Stimulated activated CD4-positive, alpha-beta T cell treated with anti-CD3 and anti-CD28 coated beads, Interleukin-2, amount 100 ng/mL, for 4 hours (primary cell): ENCODE measurements around the gene ALKBH3.
A peak's percentile ranks its signal among the peaks of the same experiment; 100 is the strongest.

Experiments used
- DNase-seq: peaks from one replicate; pipeline ENCODE4 v3.0.0-alpha.2; 2020; ENCODE audit warnings: low read depth

Gene ALKBH3

DNA sequence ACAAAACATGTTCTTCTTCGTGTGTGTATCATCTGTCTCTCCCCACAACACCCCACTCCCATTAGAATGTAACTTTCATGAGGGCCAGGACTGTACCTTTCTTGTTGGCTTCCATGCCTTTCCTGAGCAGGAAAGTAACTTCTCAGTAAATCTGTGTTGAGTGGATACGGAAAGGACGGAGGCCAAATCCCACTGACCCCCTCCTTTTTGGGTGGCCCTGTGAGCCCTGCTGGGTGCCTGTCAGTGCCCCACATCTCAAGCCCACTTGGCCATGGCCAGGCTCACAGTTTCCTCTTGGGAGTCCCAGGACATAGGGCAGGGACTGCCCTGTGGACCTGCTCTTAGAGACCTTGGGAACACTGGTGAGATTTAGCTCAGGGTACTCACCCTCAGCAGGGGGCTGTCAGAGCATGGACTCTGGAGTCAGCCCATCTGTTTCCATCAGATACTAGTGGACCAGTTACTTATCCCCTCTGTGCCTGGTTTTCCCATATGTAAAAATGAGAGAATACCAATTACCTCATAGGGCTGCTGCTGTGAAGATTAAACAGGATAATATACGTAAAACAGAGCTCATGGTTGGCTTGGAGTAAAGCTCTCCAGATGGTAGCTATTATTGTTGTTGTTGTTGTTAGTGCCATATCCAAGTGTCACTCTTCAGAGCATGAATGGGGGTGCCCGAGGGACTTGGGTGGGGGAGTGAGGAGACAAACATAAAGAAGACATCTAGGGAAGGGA lies 60.8 kb downstream of the ALKBH3 start:
- no peak for DNase-seq

DNA sequence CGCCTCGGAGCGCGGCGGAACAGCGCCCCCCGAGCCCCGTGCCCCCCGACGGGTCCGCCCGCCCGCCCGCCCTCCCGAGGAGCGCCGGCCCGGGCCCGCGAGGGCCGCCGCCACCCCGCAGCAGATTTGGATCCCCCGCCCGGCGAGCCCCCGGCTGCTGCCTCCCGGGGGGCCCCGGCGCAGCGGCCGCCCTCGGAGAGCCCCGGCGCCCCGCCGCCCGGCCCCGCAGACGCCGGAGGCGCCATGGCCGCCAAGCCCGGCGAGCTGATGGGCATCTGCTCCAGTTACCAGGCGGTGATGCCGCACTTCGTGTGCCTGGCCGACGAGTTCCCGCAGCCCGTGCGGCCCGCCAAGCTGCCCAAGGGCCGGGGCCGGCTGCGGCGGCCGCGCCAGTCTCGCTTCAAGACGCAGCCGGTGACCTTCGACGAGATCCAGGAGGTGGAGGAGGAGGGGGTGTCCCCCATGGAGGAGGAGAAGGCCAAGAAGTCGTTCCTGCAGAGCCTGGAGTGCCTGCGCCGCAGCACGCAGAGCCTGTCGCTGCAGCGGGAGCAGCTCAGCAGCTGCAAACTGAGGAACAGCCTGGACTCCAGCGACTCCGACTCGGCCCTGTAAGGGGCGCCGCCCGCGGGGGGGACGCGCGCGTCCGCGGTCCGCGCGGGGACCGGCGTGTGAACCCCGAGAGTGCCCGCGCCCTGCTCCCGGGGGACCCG lies 62.2 kb downstream of the ALKBH3 start:
- no peak for DNase-seq

DNA sequence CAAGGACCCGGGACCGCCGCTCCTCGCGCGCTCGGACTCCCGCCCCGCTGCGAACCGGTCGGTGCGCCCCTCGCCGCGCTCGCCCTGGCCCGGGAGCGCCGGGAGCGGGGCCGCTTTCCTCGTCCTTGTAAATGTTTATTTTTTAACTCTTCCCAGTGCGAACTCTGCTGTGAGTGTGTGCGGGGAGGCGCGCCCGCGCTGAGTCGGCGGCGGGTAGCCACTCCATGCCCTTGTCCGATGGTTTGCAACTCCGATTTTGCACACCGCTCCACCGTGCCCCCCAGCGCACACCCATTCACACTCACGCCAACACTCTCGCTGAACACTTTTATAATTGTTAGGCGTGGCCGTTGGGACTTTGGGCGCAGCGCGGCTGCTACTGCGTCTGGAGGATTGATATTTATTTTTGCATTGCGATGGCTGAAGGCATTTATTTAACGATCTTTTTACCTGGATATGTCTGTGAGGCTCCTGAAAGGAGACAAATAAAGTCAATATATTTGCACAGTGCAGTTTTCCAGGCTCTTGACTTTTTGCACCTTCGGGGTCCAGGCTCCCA lies 62.8 kb downstream of the ALKBH3 start:
- DNase-seq, result no peak

DNA sequence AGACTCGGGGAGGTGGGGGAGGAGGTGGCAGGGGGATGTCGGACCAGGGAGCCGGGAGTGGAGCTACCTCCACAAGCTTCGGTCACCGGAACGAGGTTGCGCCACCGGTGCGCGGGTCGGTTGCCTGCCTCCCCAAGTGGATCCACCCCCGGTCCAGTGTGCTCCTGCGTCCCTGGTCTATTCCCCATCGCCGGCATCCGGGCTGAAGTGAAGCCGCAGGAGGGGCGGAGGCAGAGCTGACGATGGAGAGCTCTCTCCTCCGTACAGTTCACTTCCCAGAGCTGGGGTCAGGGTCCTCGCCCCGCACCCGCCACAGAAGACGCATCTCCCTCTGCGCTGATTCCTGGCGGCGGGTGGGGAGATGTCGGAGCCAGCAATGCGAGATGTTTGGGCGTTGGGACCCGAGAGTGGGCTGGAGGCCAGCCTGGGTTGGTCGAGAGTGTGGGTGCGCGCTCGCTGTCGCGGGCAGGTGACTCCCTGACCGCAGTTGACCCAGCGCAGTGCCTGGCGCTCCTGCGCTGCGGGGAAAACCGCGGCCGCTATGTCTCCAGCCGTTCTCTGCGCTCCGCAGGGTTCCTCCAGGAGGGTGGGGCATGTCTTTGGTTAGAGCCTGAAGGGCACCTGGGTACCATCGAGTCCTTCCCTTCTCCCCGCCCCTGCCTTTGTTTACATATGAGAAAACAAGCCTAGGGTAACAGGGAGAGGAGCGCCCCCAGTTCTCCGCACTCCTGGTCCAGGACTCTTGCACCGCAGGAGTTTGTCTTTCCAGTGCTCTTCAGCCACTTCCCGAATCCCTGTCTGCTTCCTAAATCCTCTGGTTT lies 63.5 kb downstream of the ALKBH3 start:
- DNase-seq, result no peak

DNA sequence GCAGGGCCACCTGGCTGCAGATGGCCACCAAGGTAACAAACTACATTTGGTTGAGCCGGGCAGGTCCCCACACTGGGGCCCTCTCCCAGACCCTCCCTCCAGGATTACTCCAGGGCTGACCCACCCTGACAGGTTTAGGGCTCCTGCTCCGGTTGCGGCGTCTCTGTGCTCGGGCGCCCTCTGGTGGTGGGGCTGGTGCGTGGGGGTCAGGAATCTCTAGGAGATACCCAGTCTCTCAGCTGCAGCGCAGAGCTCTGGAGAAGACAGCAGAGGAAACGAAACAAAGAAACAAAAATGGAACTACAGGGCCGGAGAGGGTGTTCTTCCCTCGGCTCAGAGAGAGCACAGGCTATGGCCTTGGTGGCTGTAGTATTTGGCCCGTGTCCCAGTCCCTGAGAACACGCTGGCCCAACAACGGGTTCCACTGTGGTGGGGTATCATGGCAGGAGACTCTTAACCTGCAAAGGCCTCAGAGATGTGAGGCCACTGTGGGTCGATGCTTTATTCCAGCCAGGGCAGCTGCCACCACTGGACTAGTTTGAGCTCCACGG lies 64.2 kb downstream of the ALKBH3 start:
- DNase-seq, result peak; percentile 44

DNA sequence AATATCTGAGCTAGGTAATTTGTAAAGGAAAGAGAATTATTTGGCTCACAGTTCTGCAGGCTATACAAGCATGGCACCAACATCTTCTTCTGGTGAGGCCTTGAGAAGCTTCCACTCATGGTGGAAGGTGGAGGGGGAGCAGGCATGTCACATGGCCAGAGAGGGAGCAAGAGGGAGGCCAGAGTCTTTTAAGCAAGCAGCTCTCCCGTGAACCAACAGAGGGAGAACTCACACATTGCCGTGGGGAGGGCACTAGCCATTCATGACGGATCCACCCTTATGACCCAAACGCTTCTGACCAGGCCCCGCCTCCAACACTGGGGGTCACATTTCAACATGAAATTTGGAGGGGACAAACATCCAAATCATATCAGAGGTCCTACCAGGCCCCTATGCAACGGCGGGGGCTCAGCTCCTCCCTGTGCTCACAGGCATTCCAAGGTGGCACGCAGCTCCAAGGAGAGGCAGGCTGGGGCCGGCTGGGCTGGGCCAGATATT lies 66.4 kb downstream of the ALKBH3 start:
- no peak for DNase-seq

DNA sequence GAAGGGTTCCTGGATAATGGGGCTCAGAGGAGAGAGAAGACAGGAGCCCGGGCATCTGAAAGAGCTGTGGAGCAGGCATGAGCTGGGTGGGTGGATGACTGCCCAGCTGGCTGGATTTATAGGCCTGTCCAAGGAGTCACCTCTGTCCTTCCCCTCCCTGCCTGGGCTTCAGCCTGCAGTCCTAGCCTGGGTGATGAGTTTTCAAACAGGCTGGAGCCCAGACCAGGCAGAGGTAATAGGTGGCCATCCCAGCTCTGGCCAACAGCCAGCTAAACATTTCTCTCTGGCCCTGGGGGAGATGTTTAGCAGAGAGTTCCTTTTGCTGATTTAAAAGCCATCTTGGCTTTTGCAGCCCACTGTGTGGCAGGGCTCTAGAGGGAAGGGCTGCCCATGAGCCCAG lies 67.2 kb downstream of the ALKBH3 start:
- DNase-seq, result no peak

DNA sequence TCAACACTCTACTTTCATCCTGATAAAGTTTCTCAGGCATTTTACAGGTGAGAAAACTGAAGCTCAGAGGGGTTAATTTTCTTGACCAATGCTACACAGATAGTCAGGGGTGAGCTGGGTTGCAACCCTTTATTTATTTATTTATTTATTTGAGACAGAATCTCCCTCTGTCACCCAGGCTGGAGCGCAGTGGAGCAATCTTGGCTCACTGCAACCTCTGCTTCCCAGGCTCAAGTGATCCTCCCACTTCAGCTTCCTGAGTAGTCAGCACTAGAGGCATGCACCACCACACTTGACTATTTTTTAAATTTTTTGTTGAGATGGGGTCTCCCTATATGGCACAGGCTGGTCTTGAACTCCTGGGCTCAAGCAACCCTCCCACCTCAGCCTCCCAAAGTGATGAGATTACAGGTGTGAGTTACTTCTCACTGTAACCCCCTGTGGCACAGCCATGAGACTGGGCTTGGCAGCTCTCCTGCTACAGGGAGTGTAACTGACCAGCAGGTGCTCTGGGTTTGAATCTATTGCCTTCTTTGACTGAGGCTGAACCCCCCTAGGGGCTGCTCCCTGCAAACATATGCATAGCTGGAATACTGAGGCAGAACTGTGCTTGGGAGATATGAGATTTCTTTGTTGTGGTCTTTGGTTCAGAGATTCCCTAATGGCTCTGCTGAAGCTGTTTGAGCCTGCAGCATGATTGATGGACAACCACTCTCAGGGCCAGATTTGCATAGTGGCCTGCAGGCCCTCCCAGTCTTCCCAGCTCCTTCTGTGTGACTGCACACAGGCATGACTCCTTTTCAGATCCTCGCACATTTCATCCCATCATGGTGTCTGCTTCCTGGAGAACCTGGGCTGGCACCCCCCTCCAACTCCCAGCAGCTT lies 68.0 kb downstream of the ALKBH3 start:
- DNase-seq, result no peak

DNA sequence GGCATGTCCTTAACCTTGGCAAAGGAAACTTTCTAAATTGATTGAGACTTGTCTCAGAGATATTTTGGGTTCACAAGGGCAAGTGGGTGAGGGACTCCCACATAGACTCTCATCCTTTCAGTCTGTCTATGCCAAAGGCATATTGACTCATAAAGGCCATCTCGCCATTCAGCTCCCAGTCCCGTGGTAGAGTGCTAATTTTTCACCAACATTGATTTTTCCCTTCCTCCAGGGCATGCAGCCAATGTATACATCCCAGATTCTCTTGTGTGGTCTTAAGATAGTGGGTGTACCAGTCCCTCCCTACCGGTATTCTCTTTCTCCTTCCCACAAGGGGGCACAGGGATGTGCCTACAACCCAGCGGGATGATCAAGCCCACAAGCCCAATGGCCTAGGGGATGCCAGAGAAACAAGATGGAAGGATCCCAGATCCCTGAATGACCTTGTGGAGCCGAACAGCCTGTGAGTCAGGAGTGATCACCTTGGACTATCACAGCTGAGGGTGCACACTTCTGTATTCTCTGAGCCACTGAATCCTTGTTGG lies 69.8 kb downstream of the ALKBH3 start:
- DNase-seq, result no peak

DNA sequence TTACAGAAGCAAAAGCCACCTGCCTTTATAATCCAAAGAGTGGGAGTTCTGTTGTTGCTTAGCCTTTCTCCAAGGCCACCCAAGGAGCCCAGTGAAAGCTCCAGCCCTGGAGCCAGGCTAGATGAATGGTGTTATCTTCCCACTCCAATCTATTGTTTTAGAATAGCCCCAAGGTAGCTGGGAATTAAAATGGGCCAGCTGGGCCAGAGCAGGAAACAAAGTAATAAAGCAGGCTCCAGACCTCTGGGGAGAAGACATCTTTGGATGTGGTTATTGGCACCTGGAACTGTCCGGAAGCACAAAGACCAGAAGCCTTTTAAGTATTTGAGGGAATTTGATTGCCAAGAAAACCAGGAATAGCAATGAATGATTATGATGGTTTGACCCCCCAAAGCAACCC lies 70.6 kb downstream of the ALKBH3 start:
- DNase-seq, result no peak

DNA sequence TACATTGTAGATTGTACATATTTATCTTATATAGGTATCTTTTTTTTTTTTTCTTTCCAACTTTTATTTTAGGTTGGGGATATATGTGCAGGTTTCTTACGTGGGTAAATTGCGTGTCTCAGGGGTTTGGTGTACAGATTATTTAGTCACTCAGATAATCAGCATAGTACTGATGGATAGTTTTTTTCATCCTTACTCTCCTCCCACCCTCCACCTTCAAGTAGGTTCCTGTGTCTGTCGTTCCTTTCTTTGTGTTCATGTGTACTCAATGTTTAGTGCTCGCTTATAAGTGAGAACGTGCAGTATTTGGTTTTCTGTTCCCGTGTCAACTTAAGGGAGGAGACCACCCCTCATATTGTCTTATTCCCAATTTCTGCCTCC lies 71.4 kb downstream of the ALKBH3 start:
- no peak for DNase-seq

DNA sequence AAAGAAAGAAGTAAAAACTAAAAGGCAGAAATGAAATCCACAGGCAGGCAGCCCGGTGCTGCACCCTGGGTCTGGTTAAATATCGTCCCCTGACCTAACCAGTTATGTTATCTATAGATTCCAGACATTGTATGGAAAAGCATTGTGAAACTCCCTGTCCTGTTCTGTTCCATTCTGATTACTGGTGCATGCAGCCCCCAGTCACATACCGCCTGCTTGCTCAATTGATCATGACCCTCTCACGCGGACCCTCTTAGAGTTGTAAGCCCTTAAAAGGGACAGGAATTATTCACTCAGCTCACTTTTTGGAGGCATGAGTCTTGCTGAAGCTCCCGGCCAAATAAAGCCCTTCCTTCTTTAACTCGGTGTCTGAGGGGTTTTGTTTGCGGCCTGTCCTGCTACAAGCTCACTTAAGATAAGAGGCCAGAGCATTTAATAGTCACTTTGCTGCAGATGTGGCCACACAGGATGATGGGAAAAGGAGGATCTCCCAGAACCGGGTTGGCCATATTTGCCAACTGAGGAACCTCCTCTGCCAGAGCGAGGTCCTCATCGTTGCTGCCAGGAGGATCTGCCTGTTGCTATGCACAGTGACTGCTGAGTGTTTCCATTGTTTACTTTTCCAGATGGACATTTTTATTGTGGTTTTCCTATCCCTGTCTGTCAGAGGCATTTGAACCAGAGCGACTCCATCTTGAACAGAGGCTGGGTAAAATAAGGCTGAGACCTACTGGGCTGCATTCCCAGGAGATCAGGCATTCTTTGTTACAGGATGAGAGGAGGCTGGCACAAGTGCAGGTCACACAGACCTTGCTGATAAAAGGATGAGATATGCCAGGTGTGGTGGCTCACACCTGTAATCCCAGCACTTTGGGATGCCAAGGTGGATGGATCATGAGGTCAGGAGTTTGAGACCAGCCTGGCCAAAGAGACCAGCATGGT lies 72.0 kb downstream of the ALKBH3 start:
- no peak for DNase-seq

DNA sequence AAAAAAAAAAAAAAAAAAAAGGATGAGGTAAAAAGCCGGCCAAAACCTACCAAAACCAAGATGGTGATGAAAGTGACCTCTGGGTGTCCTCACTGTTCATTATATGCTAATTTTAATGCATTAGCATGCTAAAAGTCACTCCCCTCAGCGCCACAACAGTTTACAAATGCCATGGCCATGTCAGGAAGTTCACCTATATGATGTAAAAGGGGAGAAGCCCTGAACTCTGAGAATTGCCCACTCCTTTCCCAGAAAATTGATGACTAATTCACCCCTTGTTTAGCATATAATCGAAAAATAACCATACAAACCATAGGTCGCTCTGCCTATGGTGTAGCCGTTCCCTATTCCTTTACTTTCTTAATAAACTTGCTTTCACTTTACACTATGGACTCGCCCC lies 72.9 kb downstream of the ALKBH3 start:
- DNase-seq, result no peak

DNA sequence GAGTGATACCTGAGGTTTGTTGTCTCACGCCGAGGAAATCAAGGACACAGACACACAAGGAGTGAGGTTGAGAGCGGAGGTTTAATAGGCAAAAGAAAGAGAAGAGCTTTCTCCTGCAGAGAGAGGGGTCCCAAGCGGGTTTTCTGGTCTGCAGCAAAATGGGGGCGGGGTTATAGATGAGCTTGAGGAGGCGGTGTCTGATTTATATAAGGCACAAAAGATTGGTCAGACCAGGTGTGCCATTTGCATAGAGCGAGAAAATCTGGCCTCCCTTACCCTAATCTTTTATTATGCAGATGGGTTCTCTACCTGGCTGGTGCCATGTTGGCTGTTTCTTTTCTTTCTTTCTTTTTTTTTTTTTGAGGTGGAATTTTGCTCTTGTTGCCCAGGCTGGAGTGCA lies 73.6 kb downstream of the ALKBH3 start:
- no peak for DNase-seq

DNA sequence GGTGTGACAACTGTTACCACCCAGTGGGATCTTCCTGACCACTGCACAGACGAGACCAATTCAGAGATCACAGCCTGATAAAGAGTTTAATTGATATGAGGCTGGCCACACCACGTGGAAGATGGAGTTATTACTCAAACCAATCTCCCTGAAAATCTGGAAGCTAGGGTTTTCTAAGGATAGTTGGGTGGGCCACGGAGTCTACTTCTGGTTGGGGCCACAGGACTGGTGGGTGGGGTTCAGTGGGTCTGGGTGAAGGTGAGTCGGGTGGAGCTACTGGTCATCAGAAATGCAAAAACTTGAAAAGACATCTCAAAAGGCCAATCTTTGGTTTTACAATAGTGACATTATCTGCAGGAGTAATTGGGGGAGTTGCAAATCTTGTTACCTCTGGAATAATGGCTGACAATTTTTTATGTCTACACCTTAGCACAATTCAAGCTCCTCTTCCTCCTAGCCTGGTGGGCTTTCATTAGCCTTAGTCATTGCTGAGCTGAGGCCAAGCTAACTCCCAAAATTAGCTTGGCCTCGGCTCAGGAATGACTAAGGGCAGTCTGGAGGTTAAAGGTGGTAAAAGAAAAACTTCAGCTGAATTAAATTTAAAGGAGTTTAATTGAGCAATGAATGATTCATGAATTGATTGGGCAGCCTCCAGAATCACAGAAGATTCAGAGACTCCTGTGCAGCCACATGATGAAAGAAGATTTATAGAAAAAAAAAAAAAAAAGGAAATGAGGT lies 74.9 kb downstream of the ALKBH3 start:
- DNase-seq, result no peak

DNA sequence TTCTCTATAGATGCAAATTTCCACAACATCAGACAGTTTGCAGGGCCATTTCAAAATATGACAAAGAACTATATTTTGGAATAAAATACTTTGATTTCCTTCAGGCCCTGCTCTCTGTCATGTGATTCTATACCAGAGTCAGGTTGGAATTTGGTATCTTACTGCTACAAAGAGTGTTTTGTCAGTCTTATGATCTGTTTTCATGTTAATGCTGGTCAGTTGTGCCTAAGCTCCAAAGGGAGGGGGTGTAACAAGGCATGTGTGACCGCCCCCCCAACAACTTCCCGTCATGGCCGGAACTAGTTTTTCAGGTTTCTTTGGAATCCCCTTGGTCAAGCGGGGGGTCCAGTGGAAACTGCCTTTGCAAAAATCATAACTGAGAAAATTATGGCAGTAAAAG lies 76.9 kb downstream of the ALKBH3 start:
- no peak for DNase-seq

DNA sequence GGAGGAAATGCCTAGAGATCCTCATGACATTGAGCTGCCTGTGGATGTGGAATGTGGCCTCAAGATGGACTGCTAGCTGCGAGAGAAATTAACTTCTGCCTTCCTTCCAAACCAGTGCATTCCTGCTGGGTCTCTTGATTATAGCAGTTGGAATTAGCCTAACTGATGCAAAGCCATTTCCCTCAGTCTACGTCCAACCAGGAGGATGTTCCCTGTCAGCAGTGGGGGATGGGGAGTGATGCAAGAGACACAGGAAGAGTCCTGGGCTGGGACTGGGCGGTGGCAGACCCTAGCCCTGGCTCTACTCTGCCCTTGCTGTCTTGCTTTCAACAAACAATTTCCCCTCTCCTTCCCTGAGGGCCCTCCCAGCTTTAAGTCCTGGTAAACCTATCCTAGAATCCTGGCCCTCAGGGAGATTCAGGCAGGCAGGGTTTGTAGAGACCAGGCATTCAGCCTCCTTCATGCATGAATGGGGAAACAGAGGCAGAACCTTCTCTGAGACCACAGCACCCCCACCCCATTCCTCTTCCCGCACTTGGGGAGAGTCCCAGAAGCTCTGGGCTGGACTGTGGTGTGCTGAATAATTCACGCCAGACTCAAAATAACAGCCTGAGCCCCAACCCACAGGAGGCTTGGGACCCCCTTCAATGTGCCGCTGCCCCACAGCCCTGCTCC lies 78.8 kb downstream of the ALKBH3 start:
- DNase-seq, result no peak
